GM23248 (cell line): ENCODE measurements around the gene TNIP1. TPM values are rescaled to one million over a fixed set of nuclear protein-coding genes. Genes with fewer than 3 reads are reported as not detected.

Experiments used
- DNase-seq: peaks from one replicate; pipeline ENCODE4 v3.0.0-alpha.2; 2015
- H2AFZ ChIP-seq: fragments of 200-600 bp; sonication (generic); 2 replicates; pipeline ENCODE4 v1.6.1; 2016; ENCODE audit warnings: antibody characterized with exemption
- H3F3A ChIP-seq: fragments of 200-600 bp; sonication (generic); 2 replicates; pipeline ENCODE4 v1.6.1; 2016; ENCODE audit warnings: mild to moderate bottlenecking, antibody characterized with exemption, mixed run types; ENCODE audit not compliant: insufficient read depth
- H3K27ac ChIP-seq: fragments of 200-600 bp; sonication (generic); 2 replicates; pipeline ENCODE4 v1.5.1; 2016; ENCODE audit warnings: mild to moderate bottlenecking
- H3K27me3 ChIP-seq: fragments of 200-600 bp; sonication (generic); replicated peaks from 2 replicates; pipeline ENCODE4 v1.6.1; 2016; ENCODE audit warnings: mild to moderate bottlenecking; ENCODE audit not compliant: insufficient read depth
- H3K36me3 ChIP-seq: fragments of 200-600 bp; sonication (generic); 2 replicates; pipeline ENCODE4 v1.6.1; 2016; ENCODE audit warnings: low read depth, mild to moderate bottlenecking
- H3K4me1 ChIP-seq: fragments of 200-600 bp; sonication (generic); 2 replicates; pipeline ENCODE4 v1.6.1; 2016; ENCODE audit warnings: mild to moderate bottlenecking; ENCODE audit not compliant: insufficient read depth
- H3K4me2 ChIP-seq: fragments of 200-600 bp; sonication (generic); one replicate; pipeline ENCODE4 v1.6.1; 2016; ENCODE audit warnings: mild to moderate bottlenecking; ENCODE audit not compliant: unreplicated experiment
- H3K4me3 ChIP-seq: fragments of 200-600 bp; sonication (generic); 2 replicates; pipeline ENCODE4 v1.5.1; 2016; ENCODE audit warnings: mild to moderate bottlenecking
- H3K79me2 ChIP-seq: fragments of 200-600 bp; sonication (generic); 2 replicates; pipeline ENCODE4 v1.6.1; 2016; ENCODE audit warnings: mild to moderate bottlenecking; ENCODE audit not compliant: insufficient read depth
- H3K9ac ChIP-seq: fragments of 200-600 bp; sonication (generic); 2 replicates; pipeline ENCODE4 v1.6.1; 2016; ENCODE audit warnings: mild to moderate bottlenecking
- H3K9me2 ChIP-seq: fragments of 200-600 bp; sonication (generic); 2 replicates; pipeline ENCODE4 v1.6.1; 2016; ENCODE audit warnings: mixed run types, mild to moderate bottlenecking, moderate library complexity; ENCODE audit not compliant: insufficient read depth
- H3K9me3 ChIP-seq: fragments of 200-600 bp; sonication (generic); one replicate; pipeline ENCODE4 v1.6.1; 2017; ENCODE audit warnings: low read depth
- H4K20me1 ChIP-seq: fragments of 200-600 bp; sonication (generic); 2 replicates; pipeline ENCODE4 v1.6.0; 2016; ENCODE audit not compliant: insufficient read depth
- EZH2 ChIP-seq: fragments of 200-600 bp; sonication (generic); IDR thresholded peaks from 2 replicates; pipeline ENCODE4 v1.6.1; 2018; ENCODE audit warnings: antibody characterized with exemption, mild to moderate bottlenecking; ENCODE audit not compliant: insufficient read depth, poor library complexity, severe bottlenecking
- EZH2phosphoT487 ChIP-seq: fragments of 200-600 bp; sonication (generic); IDR thresholded peaks from 2 replicates; pipeline ENCODE4 v1.6.1; 2018; ENCODE audit warnings: antibody characterized with exemption, moderate library complexity, mild to moderate bottlenecking, low read depth; ENCODE audit not compliant: insufficient read depth
- WGBS, 2 experiments: methylation state at CpG; one replicate each; pipeline ENCODE4 v1.1.6; 2015 to 2017; ENCODE audit warnings: low lambda C conversion rate in 2 of 2, low coverage in 1 of 2; ENCODE audit errors: missing lambda C conversion rate in 2 of 2; 5-methylcytosine and 5-hydroxymethylcytosine counted together
- in situ Hi-C: fragments of 300-500 bp; cut with MboI; formaldehyde crosslinking; loops from 2 replicates; pipeline ENCODE4 v1.15.0; 2020
- polyA plus RNA-seq: library from polyadenylated mRNA; unstranded; fragments of >200 nt; fragmentation: Nextera tagmentation; extraction: Ambion mirVana; gene quantifications from 2 replicates; pipeline ENCODE4 v1.2.1, GENCODE V29; 2016
- total RNA-seq: library from RNA; depleted of rRNA; stranded (reverse); fragments of >200 nt; shearing (Covaris generic); gene quantifications from 2 replicates; pipeline ENCODE4 v1.2.3, GENCODE V29; 2014

The TNIP1 gene
- total and polyA plus RNA-seq, 2 experiments from 2014 or later, result 43.2 to 88.8 TPM

DNA sequence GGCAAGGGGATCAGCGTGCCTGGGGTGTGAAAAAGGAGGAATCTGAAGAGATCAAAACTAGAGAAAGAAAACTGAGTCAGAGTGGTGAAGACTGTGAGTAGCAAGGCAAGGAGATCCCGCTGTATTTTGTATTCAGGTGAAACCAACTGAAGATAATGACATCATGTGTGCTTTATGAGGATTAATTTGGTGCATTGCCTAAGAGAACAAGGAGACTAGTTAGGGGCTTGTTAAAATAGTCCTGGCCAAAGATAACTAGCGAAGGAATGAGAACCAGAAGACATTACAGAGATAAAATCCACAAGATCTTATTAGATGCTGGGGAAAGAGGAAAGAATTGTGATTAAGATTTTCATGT, 77.4 kb downstream of the TNIP1 start:
- peaks cover 8% of the 10 kb centered on the region; the same call in 1 of the 2 replicates for H3K4me1 ChIP-seq
- no peak for DNase-seq
- no peaks in the 10 kb centered on the region for H3K27me3 ChIP-seq
- 85 to 90% methylated on average over 3 of the region's 3 CpGs for WGBS, 2 experiments
- no peaks in the 10 kb centered on the region for H3K79me2 ChIP-seq
- H2AFZ ChIP-seq, result no peak overlapping the region
- H3K36me3 ChIP-seq, result no peaks in the 10 kb centered on the region
- H3K9me3 ChIP-seq, result no peaks in the 10 kb centered on the region
- H4K20me1 ChIP-seq, result no peaks in the 10 kb centered on the region
- TF ChIP-seq EZH2phosphoT487 (no peak), EZH2 (no peak)
- H3K27ac ChIP-seq, result no peak overlapping the region
- H3K9me2 ChIP-seq, result no peaks in the 10 kb centered on the region
- in situ Hi-C loops, result no loop called here
- no peak overlapping the region for H3K9ac ChIP-seq
- no peak overlapping the region for H3K4me3 ChIP-seq
- H3K4me2 ChIP-seq, result no peak overlapping the region
- H3F3A ChIP-seq, result no peaks in the 10 kb centered on the region

DNA sequence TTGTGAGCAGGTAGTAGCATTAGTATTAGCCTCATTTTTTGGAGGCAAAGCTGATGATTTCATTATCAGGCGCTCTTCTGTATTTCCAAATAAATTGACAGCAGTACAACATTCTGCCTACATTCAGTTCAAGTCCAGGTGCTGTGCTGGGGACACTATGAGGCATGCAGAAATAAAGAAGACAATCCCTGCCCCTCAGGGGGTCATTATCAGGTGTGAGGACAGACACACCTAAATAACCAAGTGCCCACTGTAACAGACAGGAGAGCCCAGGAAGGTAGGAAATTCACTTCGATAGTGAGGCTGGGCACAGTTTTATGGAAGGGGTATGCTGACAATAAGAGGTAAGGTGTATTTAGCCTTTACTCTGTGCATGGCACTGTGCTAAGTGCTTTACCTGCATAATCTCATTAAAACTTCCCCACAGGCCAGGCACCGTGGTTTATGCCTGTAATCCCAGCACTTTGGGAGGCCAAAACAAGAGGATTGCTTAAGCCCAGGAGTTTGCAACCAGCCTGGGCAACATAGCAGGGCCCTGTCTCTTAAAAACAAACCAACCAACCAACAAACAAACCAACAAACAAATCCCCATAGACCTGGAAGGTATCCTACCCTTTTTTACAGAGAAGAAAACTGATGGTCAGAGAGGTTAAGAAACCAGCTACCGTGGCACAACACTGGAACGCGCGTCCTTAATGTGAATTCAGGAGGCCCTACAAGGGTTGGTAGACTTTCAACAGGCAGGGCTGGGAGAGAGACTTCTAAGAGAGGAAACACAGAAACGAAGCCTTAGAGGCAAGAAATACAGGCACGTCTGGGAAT, 77.9 kb downstream of the TNIP1 start:
- Histone ChIP-seq H3K27me3 (no peaks in the 10 kb centered on the region), H3K4me3 (no peak overlapping the region), H3F3A (no peaks in the 10 kb centered on the region), H3K27ac (no peak overlapping the region), H3K4me2 (no peak overlapping the region), H4K20me1 (no peaks in the 10 kb centered on the region), H3K36me3 (no peaks in the 10 kb centered on the region), H3K9me2 (no peaks in the 10 kb centered on the region), H3K9me3 (no peaks in the 10 kb centered on the region), H2AFZ (no peak overlapping the region), H3K4me1 (peaks cover 8% of the 10 kb centered on the region; the same call in 1 of the 2 replicates), H3K79me2 (no peaks in the 10 kb centered on the region), H3K9ac (no peak overlapping the region)
- no peak for DNase-seq
- in situ Hi-C loops, result no loop called here
- no peak for TF ChIP-seq EZH2
- no peak for TF ChIP-seq EZH2phosphoT487
- 65 to 76% methylated on average over 9 of the region's 9 CpGs for WGBS, 2 experiments

DNA sequence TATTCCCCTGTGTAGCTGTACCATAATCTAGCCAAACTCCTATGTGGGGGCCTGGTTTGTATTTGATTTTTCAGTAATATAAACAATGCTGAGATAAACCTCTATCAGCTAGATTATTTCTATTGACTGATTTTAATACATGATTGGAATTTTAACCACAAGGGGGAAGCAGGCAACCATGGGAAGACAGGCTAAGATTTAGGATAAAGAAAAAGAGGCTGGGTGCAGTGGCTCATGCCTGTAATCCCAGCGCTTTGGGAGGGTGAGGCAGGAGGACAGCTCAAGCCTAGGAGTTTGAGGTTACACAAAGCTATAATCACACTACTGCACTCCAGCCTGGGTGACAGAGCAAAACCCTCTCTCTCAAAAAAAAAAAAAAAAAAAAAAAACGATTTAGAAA, 78.6 kb downstream of the TNIP1 start:
- Histone ChIP-seq H3K9me3 (no peaks in the 10 kb centered on the region), H3K9me2 (no peaks in the 10 kb centered on the region), H4K20me1 (no peaks in the 10 kb centered on the region), H3K4me1 (peaks cover 8% of the 10 kb centered on the region; the same call in 1 of the 2 replicates), H3K4me2 (no peak overlapping the region), H3K9ac (no peak overlapping the region), H3K27ac (no peak overlapping the region), H3F3A (no peaks in the 10 kb centered on the region), H3K4me3 (no peak overlapping the region), H3K79me2 (no peaks in the 10 kb centered on the region), H3K27me3 (no peaks in the 10 kb centered on the region), H3K36me3 (no peaks in the 10 kb centered on the region), H2AFZ (no peak overlapping the region)
- TF ChIP-seq EZH2phosphoT487 (no peak), EZH2 (no peak)
- in situ Hi-C loops, result no loop called here
- 6 to 18% methylated on average over 2 of the region's 2 CpGs for WGBS, 2 experiments
- DNase-seq, result peak; percentile 56

DNA sequence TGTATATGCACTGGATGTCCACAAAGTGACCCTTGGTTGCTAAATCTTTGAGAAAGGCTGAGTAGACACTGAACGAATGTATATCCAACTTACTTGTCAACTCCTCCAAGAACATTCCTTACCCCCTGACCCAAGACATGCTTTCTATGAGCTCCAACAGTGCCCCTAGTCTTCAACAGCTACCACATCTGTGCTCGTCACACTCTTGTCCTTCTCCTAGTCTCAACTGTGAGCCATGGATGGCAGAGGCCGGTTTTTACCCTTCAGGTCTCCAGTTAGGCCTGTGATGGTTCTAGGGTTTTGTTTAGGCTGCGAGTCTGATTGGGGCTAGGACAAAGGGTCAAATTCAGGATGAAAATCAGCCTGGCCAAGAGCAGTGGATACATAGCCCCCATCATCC, 79.4 kb downstream of the TNIP1 start:
- H3K4me1 ChIP-seq, result peaks cover 7% of the 10 kb centered on the region; the same call in 1 of the 2 replicates
- H4K20me1 ChIP-seq, result no peaks in the 10 kb centered on the region
- H3K27me3 ChIP-seq, result no peaks in the 10 kb centered on the region
- DNase-seq, result no peak
- no peak overlapping the region for H2AFZ ChIP-seq
- TF ChIP-seq EZH2 (no peak), EZH2phosphoT487 (no peak)
- H3K4me2 ChIP-seq, result no peak overlapping the region
- no peak overlapping the region for H3K27ac ChIP-seq
- H3K9me3 ChIP-seq, result no peaks in the 10 kb centered on the region
- in situ Hi-C loops, result no loop called here
- H3K79me2 ChIP-seq, result no peaks in the 10 kb centered on the region
- H3F3A ChIP-seq, result no peaks in the 10 kb centered on the region
- 77 to 84% methylated on average over 4 of the region's 4 CpGs for WGBS, 2 experiments
- H3K9me2 ChIP-seq, result no peaks in the 10 kb centered on the region
- H3K9ac ChIP-seq, result no peak overlapping the region
- no peaks in the 10 kb centered on the region for H3K36me3 ChIP-seq
- no peak overlapping the region for H3K4me3 ChIP-seq
